Neural crest cell (in vitro differentiated cells): ENCODE data around the gene ATG9A. TPM values are rescaled to one million over a fixed set of nuclear protein-coding genes. Genes with fewer than 3 reads are reported as not detected.

ENCODE experiments used
- DNase-seq: peaks from one replicate; pipeline ENCODE4 v3.0.0; 2021; ENCODE audit warnings: low read depth, mixed read lengths, low spot score
- H3K27ac Mint-ChIP-seq: one replicate; pipeline ENCODE4 v1.8.0; 2021; ENCODE audit warnings: mild to moderate bottlenecking, mixed read lengths; ENCODE audit not compliant: unreplicated experiment
- H3K27me3 Mint-ChIP-seq: 2 replicates; pipeline ENCODE4 v1.8.0; 2021; ENCODE audit warnings: low read depth, mild to moderate bottlenecking, mixed read lengths
- H3K36me3 Mint-ChIP-seq: 2 replicates; pipeline ENCODE4 v1.8.0; 2021; ENCODE audit warnings: low read depth, mild to moderate bottlenecking, mixed read lengths
- H3K4me1 Mint-ChIP-seq: 2 replicates; pipeline ENCODE4 v1.8.0; 2021; ENCODE audit warnings: mixed read lengths
- H3K4me3 Mint-ChIP-seq: one replicate; pipeline ENCODE4 v1.8.0; 2021; ENCODE audit warnings: mild to moderate bottlenecking, mixed read lengths
- H3K9me3 Mint-ChIP-seq: 2 replicates; pipeline ENCODE4 v1.8.0; 2021; ENCODE audit warnings: mixed read lengths
- CTCF ChIP-seq: fragments of 200-600 bp; sonication (generic); conservative IDR thresholded peaks from 2 replicates; pipeline ENCODE4 v1.5.0; 2021; ENCODE audit warnings: antibody characterized with exemption, mild to moderate bottlenecking
- total RNA-seq: library from RNA; stranded (reverse); gene quantifications from 2 replicates; pipeline ENCODE4 v1.2.1, GENCODE V29; 2021

Gene ATG9A
- total RNA-seq, 1 donor from 2014 or later = 42.0 TPM

GRCh38 chr2:219273937-219274336, 44.5 kb upstream of the ATG9A start:
- TF ChIP-seq CTCF = no peak
- no peak for DNase-seq
- Mint-ChIP-seq H3K27me3 (peaks cover 55% of the 10 kb centered on the region), H3K4me3 (no peak overlapping the region), H3K4me1 (peaks cover 15% of the 10 kb centered on the region), H3K9me3 (no peaks in the 10 kb centered on the region), H3K36me3 (no peaks in the 10 kb centered on the region), H3K27ac (peak overlapping the region; percentile 50)

- Mint-ChIP-seq H3K27me3 (peaks cover 63% of the 10 kb centered on the region), H3K4me3 (no peak overlapping the region), H3K27ac (no peak overlapping the region), H3K9me3 (no peaks in the 10 kb centered on the region), H3K36me3 (no peaks in the 10 kb centered on the region), H3K4me1 (peaks cover 7% of the 10 kb centered on the region)
- no peak for TF ChIP-seq CTCF
- no peak for DNase-seq
Measured at GRCh38 chr2:219272995-219273394, 43.6 kb upstream of the ATG9A start.

- DNase-seq = no peak
- peaks cover under 1% of the 10 kb centered on the region for H3K4me1 Mint-ChIP-seq
- H3K36me3 Mint-ChIP-seq = no peaks in the 10 kb centered on the region
- H3K27me3 Mint-ChIP-seq = peaks cover 61% of the 10 kb centered on the region
- TF ChIP-seq CTCF = no peak
- no peak overlapping the region for H3K27ac Mint-ChIP-seq
- no peaks in the 10 kb centered on the region for H3K9me3 Mint-ChIP-seq
- H3K4me3 Mint-ChIP-seq = no peak overlapping the region
Measured at GRCh38 chr2:219272356-219272755, 42.9 kb upstream of the ATG9A start.

- H3K27ac Mint-ChIP-seq = no peak overlapping the region
- TF ChIP-seq CTCF = no peak
- no peaks in the 10 kb centered on the region for H3K36me3 Mint-ChIP-seq
- no peaks in the 10 kb centered on the region for H3K9me3 Mint-ChIP-seq
- no peak for DNase-seq
- H3K27me3 Mint-ChIP-seq = peaks cover 63% of the 10 kb centered on the region
- no peaks in the 10 kb centered on the region for H3K4me1 Mint-ChIP-seq
- no peak overlapping the region for H3K4me3 Mint-ChIP-seq
Measured at GRCh38 chr2:219271021-219271420, 41.6 kb upstream of the ATG9A start.

GRCh38 chr2:219270055-219270372, 40.6 kb upstream of the ATG9A start:
- TF ChIP-seq CTCF = no peak
- Mint-ChIP-seq H3K27ac (no peak overlapping the region), H3K4me3 (no peak overlapping the region), H3K27me3 (peaks cover 62% of the 10 kb centered on the region), H3K9me3 (no peaks in the 10 kb centered on the region), H3K36me3 (no peaks in the 10 kb centered on the region), H3K4me1 (no peaks in the 10 kb centered on the region)
- no peak for DNase-seq
